ENCODE results near the gene ZFR. TPM values are rescaled to one million over a fixed set of nuclear protein-coding genes. Genes with fewer than 3 reads are reported as not detected.
"Not testable (repeated sequence)": the region's sequence is repeated elsewhere in the genome, so short reads cannot be mapped to it uniquely, and the experiment has no call there.

Gene ZFR
- total and polyA plus RNA-seq, 8 donors = 15.7 to 33.4 (median 23.1) TPM

- peak; percentile 1 to 14 (median 8) for ATAC-seq
- intact Hi-C loops (cut with DNase I) = loop anchor here in 1 of 3 donors (5.0 kb wide), 1 partner anchor 82 kb away; no protein-coding TSS in a partner anchor
- Histone ChIP-seq H3K4me3 (no peak overlapping the region), H3K27ac (peak overlapping the region in 2 of 4 donors; percentile 89), H3K9me3 (no peaks in the 10 kb centered on the region), H3K4me1 (peaks cover 11 to 21% (median 12%) of the 10 kb centered on the region in 3 donors), H3K27me3 (no peaks in the 10 kb centered on the region), H3K36me3 (no peaks in the 10 kb centered on the region)
- 12 to 19% methylated on average over 5 of the region's 5 CpGs for WGBS, 2 donors
- no peak for FAIRE-seq
- TF ChIP-seq, protein P1, sequence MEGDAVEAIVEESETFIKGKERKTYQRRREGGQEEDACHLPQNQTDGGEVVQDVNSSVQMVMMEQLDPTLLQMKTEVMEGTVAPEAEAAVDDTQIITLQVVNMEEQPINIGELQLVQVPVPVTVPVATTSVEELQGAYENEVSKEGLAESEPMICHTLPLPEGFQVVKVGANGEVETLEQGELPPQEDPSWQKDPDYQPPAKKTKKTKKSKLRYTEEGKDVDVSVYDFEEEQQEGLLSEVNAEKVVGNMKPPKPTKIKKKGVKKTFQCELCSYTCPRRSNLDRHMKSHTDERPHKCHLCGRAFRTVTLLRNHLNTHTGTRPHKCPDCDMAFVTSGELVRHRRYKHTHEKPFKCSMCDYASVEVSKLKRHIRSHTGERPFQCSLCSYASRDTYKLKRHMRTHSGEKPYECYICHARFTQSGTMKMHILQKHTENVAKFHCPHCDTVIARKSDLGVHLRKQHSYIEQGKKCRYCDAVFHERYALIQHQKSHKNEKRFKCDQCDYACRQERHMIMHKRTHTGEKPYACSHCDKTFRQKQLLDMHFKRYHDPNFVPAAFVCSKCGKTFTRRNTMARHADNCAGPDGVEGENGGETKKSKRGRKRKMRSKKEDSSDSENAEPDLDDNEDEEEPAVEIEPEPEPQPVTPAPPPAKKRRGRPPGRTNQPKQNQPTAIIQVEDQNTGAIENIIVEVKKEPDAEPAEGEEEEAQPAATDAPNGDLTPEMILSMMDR (IDR thresholded peaks at IDR 0.05) = no peak
- peak in 4 of 6 donors; percentile 38 to 65 (median 59) for DNase-seq
Observed at GRCh38 chr5:32314658-32315057, 129.9 kb downstream of the ZFR start.

DNA sequence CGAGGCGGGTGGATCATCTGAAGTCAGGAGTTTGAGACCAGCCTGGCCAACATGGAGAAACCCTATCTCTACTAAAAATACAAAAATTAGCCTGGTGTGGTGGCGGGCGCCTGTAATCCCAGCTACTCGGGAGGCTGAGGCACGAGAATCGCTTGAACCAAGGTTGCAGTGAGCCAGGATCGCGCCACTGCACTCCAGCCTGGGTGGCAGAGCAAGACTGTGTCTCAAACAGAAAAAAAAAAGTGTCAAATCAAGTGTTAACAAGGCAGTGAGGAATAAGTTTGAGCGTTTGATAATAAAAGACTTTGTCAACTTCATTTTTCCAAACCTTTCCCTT lies 130.4 kb downstream of the ZFR start:
- Histone ChIP-seq H3K4me1 (peaks cover 11 to 26% (median 17%) of the 10 kb centered on the region in 3 donors), H3K27ac (peak overlapping the region; percentile 57 to 89 (median 78))
- intact Hi-C loops (cut with DNase I); H3K9me3 ChIP-seq; H3K36me3 ChIP-seq; FAIRE-seq; H3K27me3 ChIP-seq; ATAC-seq; H3K4me3 ChIP-seq: not testable (repeated sequence)
- peak in 1 of 6 donors; percentile 14 for DNase-seq
- 30 to 36% methylated on average over 10 of the region's 10 CpGs for WGBS, 2 donors

DNA sequence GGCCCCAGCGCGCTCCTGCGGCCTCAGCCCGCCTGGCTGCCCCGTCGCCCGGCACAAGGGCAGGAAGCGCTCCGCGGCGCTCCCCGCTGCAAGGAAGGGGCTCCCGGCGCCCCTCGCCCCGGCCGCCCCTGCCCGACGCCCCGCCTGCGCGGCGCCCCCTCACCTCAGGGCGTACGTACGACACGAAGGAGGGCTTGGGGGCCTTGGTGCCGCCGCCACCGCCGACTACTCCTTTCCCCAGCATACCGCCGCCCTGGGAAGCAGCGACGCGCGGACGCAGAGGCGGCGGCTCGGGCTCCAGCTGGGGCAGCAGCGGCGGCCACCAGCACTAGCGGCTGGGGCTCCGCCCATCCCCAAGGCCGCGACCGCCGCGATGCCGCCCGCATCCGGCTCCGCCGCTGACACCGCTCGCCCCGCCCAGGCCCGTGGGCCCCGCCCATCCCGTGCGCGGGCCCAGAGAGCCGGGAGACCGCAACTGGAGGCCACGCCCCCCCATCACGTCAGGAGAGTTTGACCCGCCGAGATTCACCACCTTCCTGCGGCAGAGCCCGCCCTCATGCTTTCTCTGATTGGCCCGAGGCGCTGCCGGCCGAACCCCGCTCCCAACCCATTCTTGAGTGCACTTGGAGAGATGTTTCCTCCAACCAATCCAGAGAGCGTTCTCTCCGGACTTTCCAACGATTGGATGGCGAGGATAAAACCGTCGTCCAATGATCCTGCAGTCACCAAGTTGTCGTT lies 131.8 kb downstream of the ZFR start, which contains the start of gene MTMR12:
MTMR12 (minus strand) TSS at position 345 of the 738 bp plus-strand sequence; CDS start at position 244, 101 bp downstream.
- Histone ChIP-seq H3K27me3 (no peaks in the 10 kb centered on the region), H3K36me3 (no peaks in the 10 kb centered on the region), H3K27ac (peak within 1 kb of the TSS; percentile 97 to 99 (median 98)), H3K9me3 (no peaks in the 10 kb centered on the region), H3K4me1 (peaks cover 22 to 38% (median 31%) of the 10 kb centered on the region in 3 donors), H3K4me3 (peak within 1 kb of the TSS; percentile 77 to 98 (median 91))
- peak; percentile 99 to 100 (median 100) for DNase-seq
- ATAC-seq = peak; percentile 90 to 95 (median 92)
- intact Hi-C loops (cut with DNase I) = no loop called here
- WGBS, 2 donors = 0% methylated on average over 60 to 83 of the region's 83 CpGs
- FAIRE-seq = peak; percentile 86
- TF ChIP-seq, protein P1 (IDR thresholded peaks at IDR 0.05) = no peak

DNA sequence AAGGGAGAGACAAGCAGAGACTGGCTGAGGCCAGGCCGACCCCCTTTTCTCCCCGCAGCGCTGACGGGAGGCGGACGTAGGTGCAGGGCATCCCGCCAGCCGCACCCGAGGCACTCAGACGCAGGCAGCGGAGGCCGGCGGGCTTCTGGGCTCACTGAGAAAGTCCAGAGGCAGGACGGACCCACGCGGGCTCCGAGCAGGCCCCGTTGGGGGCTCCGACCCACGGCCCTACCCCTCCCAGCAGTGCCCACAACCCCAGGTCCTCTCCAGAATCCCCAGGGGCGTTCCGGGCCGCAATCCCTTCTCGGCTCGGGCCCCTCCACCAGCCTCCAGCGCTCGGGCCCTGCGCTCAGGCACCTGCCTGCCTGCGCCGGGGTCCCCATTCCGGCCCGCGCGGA lies 132.3 kb downstream of the ZFR start:
- H3K4me1 ChIP-seq = peaks cover 24 to 42% (median 34%) of the 10 kb centered on the region in 3 donors
- 0% methylated on average over 28 to 34 of the region's 34 CpGs for whole genome bisulfite sequencing, 2 donors
- intact Hi-C loops (cut with DNase I) = no loop called here
- H3K4me3 ChIP-seq = peak overlapping the region; percentile 77 to 98 (median 91)
- H3K27ac ChIP-seq = peak overlapping the region; percentile 97 to 99 (median 98)
- ATAC-seq (peak; percentile 10 to 41 (median 30)), FAIRE-seq (no peak), DNase-seq (peak; percentile 53 to 90 (median 75))
- H3K9me3 ChIP-seq = no peaks in the 10 kb centered on the region
- H3K36me3 ChIP-seq = no peaks in the 10 kb centered on the region
- H3K27me3 ChIP-seq = no peaks in the 10 kb centered on the region
- TF ChIP-seq, protein P1 (IDR thresholded peaks at IDR 0.05) = no peak

DNA sequence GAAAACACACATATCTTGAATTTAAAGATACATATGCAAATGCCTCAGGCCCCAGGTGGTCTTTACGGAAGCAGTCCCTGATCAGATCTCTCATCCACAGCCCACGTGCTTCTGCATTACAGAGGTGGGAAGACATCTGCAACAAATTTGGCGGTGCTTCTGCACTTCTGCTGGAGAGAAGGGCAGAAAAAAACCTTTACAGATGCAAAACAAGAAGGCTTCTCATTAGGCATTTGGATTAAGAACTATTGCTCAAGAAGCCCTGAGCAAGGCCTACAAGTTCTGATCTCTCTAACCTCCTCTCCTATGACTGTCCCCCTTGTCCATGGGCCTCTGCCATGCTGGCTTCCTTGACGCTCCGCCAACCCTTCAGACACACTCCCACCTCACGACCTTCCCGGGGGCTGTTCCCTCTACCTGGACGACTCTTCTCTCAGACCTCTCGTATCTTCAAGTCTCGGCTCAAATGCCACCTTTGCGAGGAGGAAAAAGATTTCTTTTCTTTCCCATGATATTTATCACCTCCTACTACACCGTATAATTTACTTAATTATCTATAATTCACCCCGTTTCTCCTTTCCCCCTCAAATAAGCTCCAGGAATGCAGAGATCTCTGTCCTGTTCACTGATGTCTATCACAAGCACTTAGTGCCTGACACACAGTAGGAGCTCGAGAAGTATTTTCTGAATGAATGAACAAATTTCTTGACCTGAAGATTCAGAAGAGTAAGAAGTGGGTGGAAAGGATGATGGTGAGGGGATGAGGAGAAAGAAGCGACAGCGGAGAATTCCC lies 132.9 kb downstream of the ZFR start:
- TF ChIP-seq, protein P1 (IDR thresholded peaks at IDR 0.05) = no peak
- Histone ChIP-seq H3K27ac (peak overlapping the region; percentile 97 to 99 (median 98)), H3K27me3 (no peaks in the 10 kb centered on the region), H3K9me3 (no peaks in the 10 kb centered on the region), H3K36me3 (no peaks in the 10 kb centered on the region), H3K4me3 (peak overlapping the region; percentile 77 to 98 (median 91)), H3K4me1 (peaks cover 30 to 48% (median 40%) of the 10 kb centered on the region in 3 donors)
- FAIRE-seq (no peak), ATAC-seq (no peak), DNase-seq (peak in 2 of 6 donors; percentile 30 to 44)
- intact Hi-C loops (cut with DNase I) = no loop called here
- WGBS, 2 donors = 13 to 14% methylated on average over 16 of the region's 16 CpGs
